ENCODE data around the gene KAZALD1.

DNA sequence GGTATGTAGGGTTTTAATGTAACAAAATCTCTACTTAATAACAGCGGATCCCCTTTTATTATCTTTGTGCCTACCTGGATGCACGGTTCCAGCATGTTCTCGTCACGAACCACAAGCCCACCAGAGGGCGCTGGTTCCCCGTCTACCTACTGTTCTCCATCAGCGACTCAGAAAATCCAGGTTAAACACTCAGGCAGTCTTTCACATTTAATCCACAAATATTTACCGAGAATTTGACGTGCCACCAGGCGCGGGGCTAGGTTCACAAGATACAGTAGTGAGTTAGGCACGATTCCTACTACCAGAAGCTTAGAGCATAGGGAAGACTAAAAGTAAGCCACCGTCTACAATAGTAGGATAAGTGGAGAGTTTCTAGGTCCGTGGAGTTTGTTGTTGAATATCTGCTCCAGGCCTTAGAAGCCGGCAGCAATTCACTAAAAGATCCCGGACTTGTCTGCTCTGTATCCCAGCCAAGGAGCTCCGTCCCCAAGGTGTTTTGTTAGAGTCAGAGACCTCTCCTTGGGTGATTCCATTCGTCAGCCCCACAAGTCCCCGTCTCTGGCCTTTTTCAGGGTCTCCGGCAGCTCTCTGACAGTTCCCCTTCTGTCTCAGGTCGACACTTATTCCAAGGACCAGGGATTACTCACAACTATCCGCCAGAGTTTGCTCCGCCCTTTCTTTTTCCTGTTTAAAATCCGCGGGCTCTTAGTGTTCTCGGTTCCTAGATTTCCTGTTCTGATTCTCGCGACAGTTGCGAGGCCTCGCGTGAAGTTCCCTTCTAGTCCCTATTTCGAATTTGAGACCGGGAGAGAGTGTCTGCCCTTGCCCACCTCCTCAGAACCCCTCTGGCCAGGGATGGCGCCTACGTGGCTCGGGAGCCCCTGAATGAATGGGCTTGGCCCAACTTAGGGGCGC lies 1.5 kb upstream of the KAZALD1 start:
- TF ChIP-seq, protein P1, sequence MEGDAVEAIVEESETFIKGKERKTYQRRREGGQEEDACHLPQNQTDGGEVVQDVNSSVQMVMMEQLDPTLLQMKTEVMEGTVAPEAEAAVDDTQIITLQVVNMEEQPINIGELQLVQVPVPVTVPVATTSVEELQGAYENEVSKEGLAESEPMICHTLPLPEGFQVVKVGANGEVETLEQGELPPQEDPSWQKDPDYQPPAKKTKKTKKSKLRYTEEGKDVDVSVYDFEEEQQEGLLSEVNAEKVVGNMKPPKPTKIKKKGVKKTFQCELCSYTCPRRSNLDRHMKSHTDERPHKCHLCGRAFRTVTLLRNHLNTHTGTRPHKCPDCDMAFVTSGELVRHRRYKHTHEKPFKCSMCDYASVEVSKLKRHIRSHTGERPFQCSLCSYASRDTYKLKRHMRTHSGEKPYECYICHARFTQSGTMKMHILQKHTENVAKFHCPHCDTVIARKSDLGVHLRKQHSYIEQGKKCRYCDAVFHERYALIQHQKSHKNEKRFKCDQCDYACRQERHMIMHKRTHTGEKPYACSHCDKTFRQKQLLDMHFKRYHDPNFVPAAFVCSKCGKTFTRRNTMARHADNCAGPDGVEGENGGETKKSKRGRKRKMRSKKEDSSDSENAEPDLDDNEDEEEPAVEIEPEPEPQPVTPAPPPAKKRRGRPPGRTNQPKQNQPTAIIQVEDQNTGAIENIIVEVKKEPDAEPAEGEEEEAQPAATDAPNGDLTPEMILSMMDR (IDR thresholded peaks at IDR 0.05) = peak; percentile 79 to 92 (median 90)
- no peak for TF ChIP-seq POLR2A (IDR thresholded peaks at IDR 0.05)
